Caki2 (cell line): ENCODE measurements around the gene ZCCHC14. TPM values are rescaled to one million over a fixed set of nuclear protein-coding genes. Genes with fewer than 3 reads are reported as not detected.

ENCODE experiments used
- DNase-seq: peaks from one replicate; pipeline ENCODE4 v3.0.0-alpha.2; 2015; ENCODE audit warnings: low read depth
- in situ Hi-C: cut with HindIII; loops from 2 replicates; pipeline ENCODE4 v1.10.0; 2016; ENCODE audit warnings: low sequenced_read_pairs, low pct_unique_long_range_greater_than_20kb, mixed read lengths
- total RNA-seq: library from RNA; depleted of rRNA; stranded (reverse); fragments of >200 nt; shearing (Covaris generic); gene quantifications from 2 replicates; pipeline ENCODE4 v1.2.3, GENCODE V29; 2014; ENCODE audit warnings: low replicate concordance; rRNA removed

The ZCCHC14 gene
- 4.4 and 4.8 TPM in 2 replicates for total RNA-seq

DNA sequence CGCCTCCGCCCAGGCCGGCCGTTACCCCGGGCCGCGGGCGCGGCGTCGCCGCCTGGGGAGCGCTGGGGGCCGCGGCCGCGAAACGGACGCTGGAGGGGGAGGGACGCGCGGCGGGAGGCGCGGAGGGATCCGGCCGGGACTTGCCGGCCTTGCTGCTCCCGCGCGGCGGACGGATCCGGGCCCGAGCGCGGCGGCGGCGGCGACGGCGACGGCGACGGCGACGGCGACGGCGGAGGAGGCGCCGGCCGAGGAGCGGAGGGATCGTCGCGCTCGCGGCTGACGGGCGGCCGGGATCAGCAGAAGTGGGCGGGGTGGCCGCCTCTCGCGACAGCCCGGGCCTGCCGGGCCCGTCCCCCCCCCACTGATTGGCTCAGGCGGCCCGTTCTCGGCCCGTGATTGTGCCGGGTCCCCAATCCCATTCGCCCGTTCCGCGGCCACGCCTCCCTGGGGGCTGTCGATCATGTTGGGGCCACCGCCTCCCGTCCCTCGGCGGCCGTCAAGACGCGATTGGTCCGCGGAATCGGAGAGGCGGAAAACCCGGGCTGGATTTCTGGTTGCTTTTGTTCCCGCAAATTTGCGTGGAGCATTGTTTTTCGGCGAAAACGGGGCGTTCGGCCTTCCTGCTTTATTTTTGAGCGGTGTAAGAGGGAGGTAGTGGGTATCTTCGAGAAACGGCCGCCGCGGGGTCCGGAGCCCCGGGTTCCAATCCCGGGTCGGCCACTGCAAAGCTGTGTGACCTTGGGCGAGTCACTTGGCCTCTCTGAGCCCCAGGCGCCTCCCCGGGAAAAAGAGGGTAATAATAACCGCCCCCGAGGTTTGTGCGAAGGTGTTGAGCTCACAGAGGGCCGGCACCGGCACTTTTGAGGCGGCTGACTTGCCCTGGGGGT lies at the start of gene ZCCHC14:
Gene ZCCHC14 (minus strand): TSS at position 304 of the 887 bp plus-strand sequence. CDS start 786 bp downstream, outside the sequence.
- DNase-seq: peak; percentile 98
- in situ Hi-C loops: no loop called here

DNA sequence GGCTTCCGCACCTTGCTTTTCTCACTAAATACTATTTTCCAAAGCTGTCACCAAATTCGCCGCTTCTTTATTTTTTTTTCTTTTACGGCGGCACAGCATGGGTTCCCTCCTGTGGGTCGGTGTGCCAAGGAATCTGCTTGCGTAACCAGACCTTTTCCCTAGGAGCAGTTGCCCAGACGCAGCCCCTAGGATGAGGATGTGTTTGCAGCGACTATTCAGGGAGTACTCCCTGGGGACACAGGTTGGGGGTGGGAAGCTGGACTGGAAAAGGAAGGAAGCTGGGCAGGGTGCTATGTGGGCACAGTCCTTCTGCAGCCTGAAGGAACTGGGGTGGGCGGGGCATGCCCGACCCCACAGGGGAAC lies 49.0 kb upstream of the ZCCHC14 start:
- in situ Hi-C loops: no loop called here
- no peak for DNase-seq

DNA sequence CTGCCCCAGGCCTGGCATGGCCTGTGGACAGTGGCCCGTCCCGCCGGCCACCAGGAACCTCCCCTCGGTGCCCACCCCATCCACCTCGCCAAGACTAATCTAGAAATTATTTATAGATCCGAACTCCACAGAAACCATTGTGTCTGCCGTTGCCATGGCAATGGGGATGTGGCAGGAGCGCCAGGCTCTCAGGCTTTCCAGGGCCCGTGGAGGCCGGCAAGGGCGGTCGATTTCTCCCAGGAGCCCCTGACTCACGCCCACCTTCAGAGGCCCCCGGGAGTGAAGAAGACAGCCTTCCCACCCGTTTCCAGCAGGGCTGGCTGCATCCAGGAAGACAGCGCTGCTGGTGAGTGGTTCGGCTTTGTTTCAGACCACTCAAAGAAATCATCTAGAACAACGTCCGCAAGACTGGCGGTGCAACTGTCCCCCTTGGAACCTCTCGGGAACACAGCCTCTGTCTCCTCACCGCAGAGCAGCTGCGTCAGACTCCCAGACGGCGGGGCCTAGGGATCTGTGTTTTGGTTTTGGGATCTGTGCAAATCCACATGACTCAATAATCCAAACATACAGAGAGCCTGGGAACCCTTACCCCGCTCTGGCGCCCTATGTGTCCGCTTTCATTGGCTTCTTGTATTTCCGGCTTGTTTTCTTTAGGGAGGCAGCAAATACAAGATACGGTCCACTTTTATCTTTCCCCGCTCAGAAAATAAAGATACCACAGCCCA lies 48.5 kb upstream of the ZCCHC14 start:
- in situ Hi-C loops: no loop called here
- DNase-seq: no peak

DNA sequence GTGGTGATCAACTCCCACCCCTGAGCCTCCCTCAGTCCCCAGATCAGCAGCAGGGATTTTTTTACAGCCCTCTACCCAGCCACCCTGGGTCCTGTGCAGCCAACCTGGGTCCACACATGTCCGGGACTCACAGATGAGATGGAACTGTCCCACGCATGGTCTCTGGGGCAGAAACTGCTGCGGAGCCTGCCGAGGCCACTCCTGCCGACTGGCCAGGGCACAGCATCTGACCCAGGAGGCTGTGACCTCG lies 48.0 kb upstream of the ZCCHC14 start:
- in situ Hi-C loops: no loop called here
- DNase-seq: no peak

DNA sequence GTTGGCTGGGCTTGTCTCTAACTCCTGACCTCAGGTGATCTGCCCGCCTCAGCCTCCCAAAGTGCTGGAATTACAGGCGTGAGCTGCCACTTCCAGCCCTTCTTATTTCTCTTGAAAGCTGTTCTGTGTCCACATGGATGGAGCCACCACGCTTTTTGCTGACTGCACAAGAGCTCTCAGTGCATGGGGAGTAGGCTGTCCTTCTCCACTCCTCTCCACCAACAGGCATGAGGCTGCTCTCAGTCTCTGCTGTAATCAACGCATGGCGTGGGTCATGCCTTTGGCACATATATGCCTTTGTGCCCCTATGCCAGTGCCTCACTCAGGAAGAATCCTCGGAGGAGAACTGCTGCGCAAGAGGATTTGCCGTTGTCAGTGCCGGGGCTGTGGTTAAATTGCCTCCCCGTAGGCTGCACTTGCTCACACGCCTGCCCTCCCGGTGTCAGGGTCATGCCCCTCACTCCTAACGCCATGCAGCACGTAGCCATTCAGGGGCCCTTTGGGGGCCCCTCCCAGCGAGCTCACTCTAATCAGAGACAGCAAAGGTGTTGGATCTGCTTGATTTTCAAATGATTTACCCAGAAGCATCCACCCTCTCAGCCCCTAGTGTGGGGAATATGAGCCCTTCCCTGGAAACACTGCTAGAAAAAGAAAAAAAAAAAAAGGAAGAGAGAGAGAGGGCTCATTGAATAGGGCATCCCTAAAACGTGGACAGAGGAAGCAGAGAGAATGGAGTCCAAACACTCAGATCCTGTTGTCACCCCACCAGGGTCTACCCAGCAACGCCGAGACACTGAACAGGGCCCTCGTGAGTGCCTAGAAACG lies 47.5 kb upstream of the ZCCHC14 start:
- DNase-seq: no peak
- in situ Hi-C loops: no loop called here

DNA sequence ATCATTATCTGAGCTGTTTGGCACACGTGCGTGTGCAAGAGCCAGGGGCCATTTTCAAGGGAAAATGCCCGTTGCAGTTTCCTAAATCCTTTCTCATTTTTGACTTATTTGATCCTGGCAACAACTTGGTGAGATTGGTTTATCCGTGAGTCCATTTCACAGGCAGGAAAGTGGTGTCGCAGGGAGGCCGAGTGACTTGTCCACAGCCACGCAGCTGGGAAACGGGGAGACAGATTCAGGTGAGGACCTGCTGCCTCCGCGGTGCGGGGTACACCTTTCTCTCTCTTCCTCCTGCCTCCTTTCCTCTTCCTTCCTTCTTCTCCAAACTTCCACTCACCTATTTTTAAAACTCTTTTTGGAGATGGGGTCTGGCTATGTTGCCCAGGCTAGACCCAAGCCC lies 46.3 kb upstream of the ZCCHC14 start:
- no peak for DNase-seq
- in situ Hi-C loops: no loop called here

DNA sequence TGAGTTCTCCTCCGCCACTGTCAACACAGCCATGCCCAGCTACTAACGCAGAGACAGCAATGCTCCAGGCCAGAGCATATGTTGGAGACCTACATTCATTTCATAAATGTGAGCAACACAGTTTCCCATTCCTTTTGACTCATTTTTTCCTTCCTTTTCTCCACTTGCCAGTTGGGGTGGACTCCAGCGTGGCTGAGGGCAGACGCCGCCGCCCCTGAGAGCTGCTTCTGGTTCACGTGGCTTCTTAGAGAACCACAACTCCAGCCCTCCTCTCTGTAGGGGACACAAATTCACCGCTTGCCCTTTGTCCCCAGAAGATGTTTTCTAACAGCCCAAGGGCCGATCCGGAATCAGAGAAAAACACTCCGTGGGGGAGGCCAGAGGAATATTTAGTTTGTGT lies 45.8 kb upstream of the ZCCHC14 start:
- in situ Hi-C loops: no loop called here
- DNase-seq: no peak

DNA sequence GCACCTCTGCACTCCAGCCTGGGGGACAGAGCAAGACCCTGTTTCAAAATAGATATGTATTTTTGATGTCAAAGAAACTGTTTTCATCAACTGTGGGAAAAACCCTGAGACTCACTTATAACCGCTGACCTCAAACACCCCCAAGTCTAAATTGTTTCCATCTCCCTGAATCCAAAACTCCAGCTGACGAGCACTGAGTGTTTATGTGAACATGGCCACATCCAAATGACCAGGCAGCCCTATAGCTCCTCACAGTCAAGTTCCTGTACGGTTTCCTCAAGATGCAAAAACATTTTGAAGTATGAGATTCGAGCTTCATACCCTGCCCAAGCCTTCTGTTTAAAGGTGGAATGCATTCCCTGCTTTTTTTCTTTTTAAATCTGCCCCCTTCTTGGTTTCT lies 45.3 kb upstream of the ZCCHC14 start:
- no peak for DNase-seq
- in situ Hi-C loops: no loop called here

DNA sequence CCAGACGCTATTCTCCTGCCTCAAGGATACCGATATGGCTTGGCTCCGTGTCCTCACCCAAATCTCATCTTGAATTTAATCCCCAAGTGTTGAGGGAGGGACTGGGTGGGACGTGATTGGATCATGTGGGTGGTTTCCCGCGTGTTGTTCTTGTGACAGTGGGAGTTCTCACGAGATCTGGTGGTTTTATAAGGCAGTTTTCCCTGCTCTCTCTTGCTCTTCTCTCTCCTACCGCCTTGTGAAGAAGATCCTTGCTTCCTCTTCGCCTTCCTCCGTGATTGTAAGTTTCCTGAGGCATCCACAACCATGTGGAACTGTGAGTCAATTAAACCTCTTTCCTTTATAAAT lies 43.9 kb upstream of the ZCCHC14 start:
- DNase-seq: no peak
- in situ Hi-C loops: no loop called here

DNA sequence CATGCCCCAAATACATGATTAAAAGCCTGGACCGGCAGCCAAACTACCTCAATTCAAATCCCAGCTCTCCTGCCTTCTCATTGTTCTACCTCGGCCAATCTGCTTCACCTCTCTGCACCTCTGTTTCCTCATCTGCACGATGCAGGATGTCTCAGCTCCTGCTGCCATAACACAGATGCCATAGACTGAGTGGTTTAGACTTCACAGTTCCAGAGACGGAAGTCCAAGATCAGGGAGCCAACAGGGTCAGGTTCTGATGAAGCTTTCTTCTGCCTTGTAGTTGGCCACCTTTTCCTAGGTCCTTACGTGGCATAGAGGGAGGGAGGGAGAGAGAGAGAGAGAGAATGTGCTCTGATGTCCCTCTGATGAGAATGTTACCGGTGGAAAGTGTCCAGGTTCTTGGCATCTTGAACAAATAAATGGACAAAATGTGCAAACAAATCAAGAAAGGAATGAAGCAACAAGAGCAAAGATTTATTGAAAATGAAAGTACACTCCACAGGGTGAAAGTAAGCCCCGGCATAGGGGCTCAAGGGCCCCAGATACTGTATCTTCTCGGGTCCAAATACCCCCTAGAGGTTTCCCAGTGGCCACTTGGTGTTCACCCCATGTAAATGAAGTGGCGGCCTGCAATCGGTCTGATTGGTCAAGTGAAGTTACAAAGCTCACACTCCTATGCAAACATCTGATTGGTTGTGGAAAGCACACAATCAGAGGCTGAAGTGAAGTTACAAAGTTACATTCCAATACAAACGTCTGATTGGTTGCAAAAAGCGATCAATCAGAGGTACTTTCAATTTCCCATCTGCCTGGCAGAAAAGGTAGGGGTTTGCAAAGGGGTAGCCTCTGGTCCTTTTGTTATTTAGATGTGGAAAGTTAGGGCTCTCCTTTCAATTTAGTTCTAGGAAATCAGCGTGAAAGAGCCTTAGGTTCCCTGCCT lies 43.3 kb upstream of the ZCCHC14 start:
- no peak for DNase-seq
- in situ Hi-C loops: no loop called here

DNA sequence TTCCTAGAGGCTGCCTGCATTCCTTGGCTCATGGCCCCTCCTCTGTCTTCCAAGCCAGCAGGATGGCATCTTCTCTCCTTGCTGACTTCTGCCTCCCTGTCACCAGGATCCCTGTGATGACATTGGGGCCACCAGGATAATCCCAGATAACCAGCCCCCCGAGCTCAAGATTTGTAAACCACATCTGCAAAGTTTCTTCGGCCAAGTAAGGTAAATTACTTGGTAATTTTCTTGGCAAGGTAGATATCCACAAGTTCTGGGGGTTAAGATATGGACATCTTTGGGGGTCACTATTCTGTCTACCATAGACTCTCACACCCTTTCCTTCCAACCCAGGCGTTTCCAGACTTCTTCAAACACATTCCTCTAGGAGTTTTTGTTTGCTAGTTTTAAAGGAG lies 42.6 kb upstream of the ZCCHC14 start:
- DNase-seq: no peak
- in situ Hi-C loops: no loop called here

DNA sequence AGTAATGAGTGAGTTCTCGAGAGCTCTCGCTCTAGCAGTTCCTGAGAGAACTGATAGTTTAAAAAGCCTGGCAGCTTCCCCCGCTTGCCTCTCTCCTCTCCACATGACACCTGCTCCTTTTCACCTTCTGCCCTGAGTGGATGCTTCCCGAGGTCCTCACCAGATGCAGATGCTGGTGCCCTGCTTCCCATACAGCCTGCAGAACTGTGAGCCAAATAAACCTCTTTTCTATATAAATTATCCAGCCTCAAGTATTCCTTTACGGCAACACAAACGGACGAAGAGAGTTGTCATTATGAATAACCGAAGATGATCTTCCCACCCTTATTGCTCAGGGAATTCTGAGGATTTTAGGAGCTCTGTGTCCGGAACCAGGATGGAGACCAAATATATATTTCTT lies 41.9 kb upstream of the ZCCHC14 start:
- in situ Hi-C loops: no loop called here

DNA sequence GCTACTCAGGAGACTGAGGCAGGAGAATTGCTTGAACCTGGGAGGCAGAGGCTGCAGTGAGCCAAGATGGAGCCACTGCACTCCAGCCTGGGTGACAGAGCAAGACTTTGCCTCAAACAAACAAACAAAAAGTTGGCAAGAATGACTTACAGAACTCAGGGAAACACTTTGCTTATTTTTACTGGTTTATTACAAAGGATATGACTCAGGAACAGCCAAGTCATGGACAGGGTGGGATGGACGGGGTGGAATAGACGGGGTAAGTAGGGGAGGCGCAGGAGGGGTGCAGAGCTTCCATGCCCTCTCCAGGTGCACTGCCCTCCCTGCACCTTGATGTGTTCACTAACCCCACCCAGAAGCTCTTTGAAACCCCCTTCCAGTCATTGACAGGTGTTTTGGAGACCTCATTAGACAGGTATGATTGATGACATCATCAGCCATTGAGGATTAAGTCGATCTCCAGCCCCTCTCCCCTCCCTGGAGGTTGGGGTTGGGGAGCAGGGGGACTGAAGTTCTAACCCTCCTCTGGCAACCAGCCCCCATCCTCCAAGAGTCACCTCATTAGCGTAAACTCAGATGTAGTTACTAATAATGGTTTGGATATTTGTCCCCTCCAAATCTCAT lies 41.3 kb upstream of the ZCCHC14 start:
- in situ Hi-C loops: no loop called here
- DNase-seq: no peak

More for the DNA sequence above, 41.9 kb upstream of the ZCCHC14 start:
- no peak for DNase-seq

DNA sequence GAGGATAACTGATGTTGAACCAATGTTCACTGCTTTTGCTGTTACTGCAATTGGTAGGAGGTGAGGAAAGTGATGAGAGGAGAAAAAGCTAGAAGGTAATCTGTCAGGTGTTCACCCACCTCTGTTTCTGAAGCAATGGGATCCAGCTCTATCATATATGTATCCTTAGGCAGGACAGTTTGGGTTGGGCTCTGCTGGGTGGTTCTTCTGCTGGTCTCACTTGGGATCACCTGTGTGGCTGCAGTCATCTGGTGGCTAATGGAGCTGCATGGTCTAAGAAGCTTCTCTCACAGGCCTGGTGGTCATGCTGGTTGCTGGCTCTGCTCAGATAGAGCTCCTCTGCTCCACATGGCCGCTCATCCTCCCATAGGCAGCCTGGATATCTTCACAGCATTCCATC lies 40.2 kb upstream of the ZCCHC14 start:
- in situ Hi-C loops: no loop called here
- no peak for DNase-seq

DNA sequence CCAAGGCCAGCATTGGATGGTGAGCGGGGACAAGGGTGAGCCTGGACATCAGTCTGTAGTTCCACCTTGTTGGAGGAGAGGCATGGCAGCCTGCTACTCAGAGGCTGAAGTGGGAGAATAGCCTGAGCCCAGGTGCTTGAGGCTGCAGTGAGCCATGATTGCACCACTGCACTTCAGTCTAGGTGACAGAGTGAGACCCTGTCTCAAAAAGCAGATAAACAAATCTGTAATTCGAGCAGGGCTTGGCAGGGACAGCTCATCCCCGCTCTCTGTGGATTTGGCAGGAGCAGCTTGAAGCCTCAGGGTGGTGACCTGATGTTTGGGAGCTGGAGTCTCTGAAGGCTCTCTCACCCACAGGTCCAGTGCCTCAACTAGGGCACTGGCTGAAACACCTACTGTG lies 38.6 kb upstream of the ZCCHC14 start:
- in situ Hi-C loops: no loop called here
- DNase-seq: no peak

DNA sequence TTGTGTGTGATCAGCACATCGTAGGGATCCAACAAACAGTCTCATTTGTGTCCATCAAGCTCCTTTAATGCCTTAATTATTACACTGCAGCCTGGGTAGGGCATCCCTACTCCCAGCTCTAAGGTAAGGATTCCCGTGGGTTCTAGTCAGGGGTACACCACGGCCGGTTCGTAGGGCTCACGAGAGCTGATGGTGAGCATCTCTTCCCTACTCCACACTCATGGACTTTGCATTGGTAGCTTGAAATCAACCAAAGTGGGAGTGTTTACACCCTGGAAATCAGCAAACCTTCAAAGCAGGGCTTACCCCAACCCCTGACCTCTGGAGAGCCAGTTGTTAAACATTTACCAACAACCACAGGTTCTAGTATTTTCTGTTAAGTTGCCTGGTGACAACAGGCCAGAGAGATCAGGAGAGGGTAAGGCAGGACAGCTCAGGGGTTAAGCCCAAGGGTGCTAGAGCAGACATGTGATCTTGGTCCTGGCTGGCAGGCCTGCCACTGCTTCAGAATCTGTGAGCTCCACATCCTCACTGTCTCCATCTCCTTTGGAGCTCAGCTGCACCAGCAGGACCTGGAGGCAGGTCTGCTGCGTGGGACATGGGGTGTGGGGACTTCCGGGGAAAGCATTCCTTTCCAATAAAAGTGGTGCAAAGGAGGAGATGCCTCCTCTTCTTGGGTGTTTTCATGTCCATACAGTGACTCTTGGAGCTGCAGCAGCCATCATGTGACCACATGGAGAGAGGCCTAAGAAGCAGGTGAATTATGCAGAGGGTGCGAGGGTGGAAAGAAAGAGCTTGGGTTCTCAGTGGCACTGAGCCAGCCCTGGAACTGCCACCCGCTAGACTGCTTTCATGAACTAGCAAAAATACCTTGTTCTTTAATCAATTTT lies 36.1 kb upstream of the ZCCHC14 start:
- DNase-seq: no peak
- in situ Hi-C loops: no loop called here
